HepG2 (cell line): Measurements from ENCODE around the gene VASN. TPM values are rescaled to one million over a fixed set of nuclear protein-coding genes. Genes with fewer than 3 reads are reported as not detected.
A peak's percentile ranks its signal among the peaks of the same experiment; 100 is the strongest.

Experiments
- BRD4 ChIP-seq: sonication (generic); formaldehyde crosslinking; IDR thresholded peaks from 2 replicates; pipeline ENCODE4 v1.4.0; 2020; ENCODE audit warnings: missing genetic modification reagents
- CCAR2 ChIP-seq: fragments of 200-400 bp; formaldehyde crosslinking; optimal IDR thresholded peaks from 2 replicates; pipeline ENCODE3; 2018; ENCODE audit warnings: low read depth, mild to moderate bottlenecking, low read length, moderate library complexity
- FOXA1 ChIP-seq, 2 experiments: fragments of 450-650 bp in 1 of 2; sonication (generic) in 1 of 2; formaldehyde crosslinking in 1 of 2; IDR thresholded peaks; 2 replicates each; pipeline versions ENCODE4 v1.4.0 to v1.6.1; 2016 to 2020; ENCODE audit warnings: missing genetic modification reagents in 1 of 2
- HNRNPH1 ChIP-seq: fragments of 200-400 bp; formaldehyde crosslinking; optimal IDR thresholded peaks from 2 replicates; pipeline ENCODE3; 2017; ENCODE audit warnings: mild to moderate bottlenecking, low read depth, low read length
- KAT7 ChIP-seq: IDR thresholded peaks from 2 replicates; pipeline ENCODE4 v1.6.1; 2018; ENCODE audit warnings: borderline replicate concordance, missing compliant biosample characterization
- NCOA1 ChIP-seq: sonication (generic); formaldehyde crosslinking; IDR thresholded peaks from 2 replicates; pipeline ENCODE4 v1.9.0; 2021; ENCODE audit warnings: missing genetic modification reagents
- NFYC ChIP-seq: IDR thresholded peaks from 2 replicates; pipeline ENCODE4 v1.6.1; 2016; ENCODE audit warnings: missing genetic modification reagents, missing compliant biosample characterization
- RFX3 ChIP-seq: IDR thresholded peaks from 2 replicates; pipeline ENCODE4 v1.6.1; 2016; ENCODE audit warnings: missing biosample characterization, missing genetic modification reagents
- SNAPC2 ChIP-seq: sonication (generic); formaldehyde crosslinking; IDR thresholded peaks from 2 replicates; pipeline ENCODE4 v1.8.1; 2022; ENCODE audit warnings: mild to moderate bottlenecking, missing genetic modification reagents
- SYNCRIP ChIP-seq: fragments of 200-400 bp; formaldehyde crosslinking; IDR thresholded peaks from 2 replicates; pipeline ENCODE4 v1.6.1; 2018; ENCODE audit warnings: mild to moderate bottlenecking, low read depth, low read length; ENCODE audit not compliant: insufficient read depth
- TCF7L2 ChIP-seq: IDR thresholded peaks from 2 replicates; pipeline ENCODE4 v1.6.1; 2011; ENCODE audit warnings: mild to moderate bottlenecking, low read depth, low read length, moderate library complexity
- THYN1 ChIP-seq: sonication (generic); formaldehyde crosslinking; IDR thresholded peaks from 2 replicates; pipeline ENCODE4 v1.8.1; 2023; ENCODE audit warnings: low read depth, mild to moderate bottlenecking, moderate library complexity, missing genetic modification reagents, borderline replicate concordance
- YEATS2 ChIP-seq: sonication (generic); formaldehyde crosslinking; IDR thresholded peaks from 2 replicates; pipeline ENCODE4 v1.4.0; 2020; ENCODE audit warnings: missing genetic modification reagents, borderline replicate concordance
- ZNF225 ChIP-seq: sonication (generic); formaldehyde crosslinking; IDR thresholded peaks from 2 replicates; pipeline ENCODE4 v1.4.0; 2020; ENCODE audit warnings: mild to moderate bottlenecking, missing genetic modification reagents
- polyA plus RNA-seq, 8 experiments: library from polyadenylated mRNA; depleted of rRNA in 3 of 8; stranded (reverse) in 7 of 8; unstranded in 1 of 8; fragments of >200 nt; fragmentation: Illumina TruSeq in 4 of 8; extraction: Trizol in 4 of 8; gene quantifications; 2 replicates each; pipeline versions ENCODE4 v1.2.1 to v1.2.3, GENCODE V29; 2011 to 2016; ENCODE audit warnings: low read depth in 4 of 8, missing spikeins in 1 of 8, mixed read lengths in 1 of 8; ENCODE audit not compliant: insufficient read depth in 1 of 8
- total RNA-seq, 5 experiments: library from RNA; depleted of rRNA; stranded (reverse); fragments of >200 nt; fragmentation: Illumina TruSeq; extraction: Trizol; gene quantifications; 2 replicates each; pipeline ENCODE4 v1.2.3, GENCODE V29; 2016; ENCODE audit warnings: low read depth in 1 of 5
- TF ChIP-seq, protein P1 (sequence below): sonication (generic); formaldehyde crosslinking; IDR thresholded peaks from 2 replicates; pipeline ENCODE4 v1.4.0; 2020; ENCODE audit warnings: missing genetic modification reagents
- TF ChIP-seq, protein P2 (sequence below): sonication (generic); formaldehyde crosslinking; IDR thresholded peaks from 2 replicates; pipeline ENCODE4 v1.5.0; 2020; ENCODE audit warnings: mild to moderate bottlenecking, missing genetic modification reagents, borderline replicate concordance
- TF ChIP-seq, protein P3 (sequence below): sonication (generic); formaldehyde crosslinking; IDR thresholded peaks from 2 replicates; pipeline ENCODE4 v1.8.0; 2023; ENCODE audit warnings: mild to moderate bottlenecking, missing genetic modification reagents
- TF ChIP-seq, protein P4 (sequence below): sonication (generic); formaldehyde crosslinking; IDR thresholded peaks from 2 replicates; pipeline ENCODE4 v1.5.1; 2020; ENCODE audit warnings: mild to moderate bottlenecking, missing genetic modification reagents, borderline replicate concordance
- TF ChIP-seq, protein P5 (sequence below): sonication (generic); formaldehyde crosslinking; IDR thresholded peaks from 2 replicates; pipeline ENCODE4; 2020; ENCODE audit warnings: missing genetic modification reagents, mild to moderate bottlenecking, borderline replicate concordance

VASN gene
- total and polyA plus RNA-seq, 2 of the 13 experiments (the other 11 are each of a cell fraction or from before 2014, with no cell fraction given), result 8.4 to 18.2 TPM

DNA sequence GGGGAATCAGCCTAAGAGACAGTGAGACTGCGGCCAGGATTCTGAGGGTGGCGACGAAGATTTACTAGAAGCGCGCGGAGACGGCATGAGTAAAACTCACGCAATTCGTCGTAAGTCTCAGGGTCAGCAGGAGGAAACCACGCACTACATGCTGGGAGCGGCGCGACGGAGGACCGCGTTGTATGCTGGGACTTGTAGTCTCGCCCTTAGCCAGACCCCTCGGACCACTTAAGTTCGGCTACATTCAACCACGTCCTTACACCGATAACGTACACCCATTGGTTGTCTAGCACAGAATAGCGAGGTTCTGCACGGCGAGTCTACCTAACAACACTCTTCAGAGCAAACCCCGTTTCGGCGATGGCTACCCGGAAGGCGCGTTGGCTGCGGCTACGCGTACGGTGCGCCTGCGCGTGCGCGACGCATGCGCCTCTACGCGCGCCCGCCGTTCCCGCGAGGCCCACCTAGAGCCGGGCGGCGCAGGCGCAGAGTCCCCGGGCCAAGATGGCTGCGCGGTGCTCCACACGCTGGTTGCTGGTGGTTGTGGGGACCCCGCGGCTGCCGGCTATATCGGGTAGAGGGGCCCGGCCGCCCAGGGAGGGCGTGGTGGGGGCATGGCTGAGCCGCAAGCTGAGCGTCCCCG, 53.9 kb downstream of the VASN start, which contains the start of gene DNAJA3 (continued):
- TF ChIP-seq TCF7L2, result no peak
- peak; percentile 2; the same call in 1 of the 2 replicates for TF ChIP-seq RFX3 (CRISPR knock-in tag)
- no peak; the same call in 1 of the 2 replicates for TF ChIP-seq KAT7
- TF ChIP-seq, protein P1, sequence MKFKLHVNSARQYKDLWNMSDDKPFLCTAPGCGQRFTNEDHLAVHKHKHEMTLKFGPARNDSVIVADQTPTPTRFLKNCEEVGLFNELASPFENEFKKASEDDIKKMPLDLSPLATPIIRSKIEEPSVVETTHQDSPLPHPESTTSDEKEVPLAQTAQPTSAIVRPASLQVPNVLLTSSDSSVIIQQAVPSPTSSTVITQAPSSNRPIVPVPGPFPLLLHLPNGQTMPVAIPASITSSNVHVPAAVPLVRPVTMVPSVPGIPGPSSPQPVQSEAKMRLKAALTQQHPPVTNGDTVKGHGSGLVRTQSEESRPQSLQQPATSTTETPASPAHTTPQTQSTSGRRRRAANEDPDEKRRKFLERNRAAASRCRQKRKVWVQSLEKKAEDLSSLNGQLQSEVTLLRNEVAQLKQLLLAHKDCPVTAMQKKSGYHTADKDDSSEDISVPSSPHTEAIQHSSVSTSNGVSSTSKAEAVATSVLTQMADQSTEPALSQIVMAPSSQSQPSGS (CRISPR knock-in tag), result peak; percentile 65; the same call in 1 of the 2 replicates
- no peak for TF ChIP-seq HNRNPH1
- no peak for TF ChIP-seq CCAR2
- no peak for TF ChIP-seq THYN1
- TF ChIP-seq, protein P2, sequence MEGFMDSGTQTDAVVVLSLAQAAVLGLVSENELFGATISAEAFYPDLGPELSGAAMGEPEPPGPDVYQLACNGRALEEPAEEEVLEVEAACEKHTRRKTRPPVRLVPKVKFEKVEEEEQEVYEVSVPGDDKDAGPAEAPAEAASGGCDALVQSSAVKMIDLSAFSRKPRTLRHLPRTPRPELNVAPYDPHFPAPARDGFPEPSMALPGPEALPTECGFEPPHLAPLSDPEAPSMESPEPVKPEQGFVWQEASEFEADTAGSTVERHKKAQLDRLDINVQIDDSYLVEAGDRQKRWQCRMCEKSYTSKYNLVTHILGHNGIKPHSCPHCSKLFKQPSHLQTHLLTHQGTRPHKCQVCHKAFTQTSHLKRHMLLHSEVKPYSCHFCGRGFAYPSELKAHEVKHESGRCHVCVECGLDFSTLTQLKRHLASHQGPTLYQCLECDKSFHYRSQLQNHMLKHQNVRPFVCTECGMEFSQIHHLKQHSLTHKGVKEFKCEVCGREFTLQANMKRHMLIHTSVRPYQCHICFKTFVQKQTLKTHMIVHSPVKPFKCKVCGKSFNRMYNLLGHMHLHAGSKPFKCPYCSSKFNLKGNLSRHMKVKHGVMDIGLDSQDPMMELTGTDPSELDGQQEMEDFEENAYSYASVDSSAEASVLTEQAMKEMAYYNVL (CRISPR knock-in tag), result no peak; the same call in 1 of the 2 replicates
- TF ChIP-seq NCOA1 (CRISPR knock-in tag), result peak; percentile 11; the same call in 1 of the 2 replicates
- peak; percentile 58; the same call in 1 of the 2 replicates for TF ChIP-seq YEATS2 (CRISPR knock-in tag)
- TF ChIP-seq SNAPC2 (CRISPR knock-in tag), result no peak; the same call in 1 of the 2 replicates
- no peak for TF ChIP-seq ZNF225 (CRISPR knock-in tag)
- TF ChIP-seq, protein P3, sequence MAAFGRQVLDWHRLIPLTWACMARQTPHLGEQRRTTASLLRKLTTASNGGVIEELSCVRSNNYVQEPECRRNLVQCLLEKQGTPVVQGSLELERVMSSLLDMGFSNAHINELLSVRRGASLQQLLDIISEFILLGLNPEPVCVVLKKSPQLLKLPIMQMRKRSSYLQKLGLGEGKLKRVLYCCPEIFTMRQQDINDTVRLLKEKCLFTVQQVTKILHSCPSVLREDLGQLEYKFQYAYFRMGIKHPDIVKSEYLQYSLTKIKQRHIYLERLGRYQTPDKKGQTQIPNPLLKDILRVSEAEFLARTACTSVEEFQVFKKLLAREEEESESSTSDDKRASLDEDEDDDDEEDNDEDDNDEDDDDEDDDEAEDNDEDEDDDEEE, result 0 out of 2 replicates have a peak, but pooled peaks have one; percentile 20
- no peak for TF ChIP-seq SYNCRIP
- TF ChIP-seq BRD4 (CRISPR knock-in tag), result no peak; the same call in 1 of the 2 replicates
- TF ChIP-seq, protein P4, sequence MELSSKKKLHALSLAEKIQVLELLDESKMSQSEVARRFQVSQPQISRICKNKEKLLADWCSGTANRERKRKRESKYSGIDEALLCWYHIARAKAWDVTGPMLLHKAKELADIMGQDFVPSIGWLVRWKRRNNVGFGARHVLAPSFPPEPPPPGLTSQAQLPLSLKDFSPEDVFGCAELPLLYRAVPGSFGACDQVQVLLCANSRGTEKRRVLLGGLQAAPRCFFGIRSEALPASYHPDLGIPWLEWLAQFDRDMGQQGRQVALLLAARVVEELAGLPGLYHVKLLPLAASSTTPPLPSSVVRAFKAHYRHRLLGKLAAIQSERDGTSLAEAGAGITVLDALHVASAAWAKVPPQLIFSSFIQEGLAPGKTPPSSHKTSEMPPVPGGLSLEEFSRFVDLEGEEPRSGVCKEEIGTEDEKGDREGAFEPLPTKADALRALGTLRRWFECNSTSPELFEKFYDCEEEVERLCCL (CRISPR knock-in tag), result no peak
- TF ChIP-seq FOXA1 (IDR thresholded peaks at IDR 0.05), result no peak
- TF ChIP-seq FOXA1 (CRISPR knock-in tag; IDR thresholded peaks at IDR 0.05), result 0 out of 2 replicates have a peak, but pooled peaks have one; percentile 4
- peak; percentile 53; the same call in 1 of the 2 replicates for TF ChIP-seq NFYC
- TF ChIP-seq, protein P5, sequence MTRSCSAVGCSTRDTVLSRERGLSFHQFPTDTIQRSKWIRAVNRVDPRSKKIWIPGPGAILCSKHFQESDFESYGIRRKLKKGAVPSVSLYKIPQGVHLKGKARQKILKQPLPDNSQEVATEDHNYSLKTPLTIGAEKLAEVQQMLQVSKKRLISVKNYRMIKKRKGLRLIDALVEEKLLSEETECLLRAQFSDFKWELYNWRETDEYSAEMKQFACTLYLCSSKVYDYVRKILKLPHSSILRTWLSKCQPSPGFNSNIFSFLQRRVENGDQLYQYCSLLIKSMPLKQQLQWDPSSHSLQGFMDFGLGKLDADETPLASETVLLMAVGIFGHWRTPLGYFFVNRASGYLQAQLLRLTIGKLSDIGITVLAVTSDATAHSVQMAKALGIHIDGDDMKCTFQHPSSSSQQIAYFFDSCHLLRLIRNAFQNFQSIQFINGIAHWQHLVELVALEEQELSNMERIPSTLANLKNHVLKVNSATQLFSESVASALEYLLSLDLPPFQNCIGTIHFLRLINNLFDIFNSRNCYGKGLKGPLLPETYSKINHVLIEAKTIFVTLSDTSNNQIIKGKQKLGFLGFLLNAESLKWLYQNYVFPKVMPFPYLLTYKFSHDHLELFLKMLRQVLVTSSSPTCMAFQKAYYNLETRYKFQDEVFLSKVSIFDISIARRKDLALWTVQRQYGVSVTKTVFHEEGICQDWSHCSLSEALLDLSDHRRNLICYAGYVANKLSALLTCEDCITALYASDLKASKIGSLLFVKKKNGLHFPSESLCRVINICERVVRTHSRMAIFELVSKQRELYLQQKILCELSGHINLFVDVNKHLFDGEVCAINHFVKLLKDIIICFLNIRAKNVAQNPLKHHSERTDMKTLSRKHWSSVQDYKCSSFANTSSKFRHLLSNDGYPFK (CRISPR knock-in tag), result peak; percentile 88
